ENCODE measurements around the gene CFAP61.

GRCh38 chr20:20312562-20312961 is 260.2 kb downstream of the CFAP61 start:
- TF ChIP-seq CTCF (IDR thresholded peaks at IDR 0.05): no peak
- no peak for TF ChIP-seq POLR2A (IDR thresholded peaks at IDR 0.05)
- no peak for TF ChIP-seq POLR2AphosphoS5 (IDR thresholded peaks at IDR 0.05)
